GM18517 (cell line): Measurements from ENCODE around the gene CEP72.
"Not testable (repeated sequence)": the region's sequence is repeated elsewhere in the genome, so short reads cannot be mapped to it uniquely, and the experiment has no call there.

Experiments
- ATAC-seq: cut with Tn5 transposase; IDR thresholded peaks from one replicate; pipeline ENCODE4 v1.9.1; 2021; ENCODE audit warnings: mild to moderate bottlenecking, moderate library complexity; ENCODE audit not compliant: unreplicated experiment

CEP72 gene, protein sequence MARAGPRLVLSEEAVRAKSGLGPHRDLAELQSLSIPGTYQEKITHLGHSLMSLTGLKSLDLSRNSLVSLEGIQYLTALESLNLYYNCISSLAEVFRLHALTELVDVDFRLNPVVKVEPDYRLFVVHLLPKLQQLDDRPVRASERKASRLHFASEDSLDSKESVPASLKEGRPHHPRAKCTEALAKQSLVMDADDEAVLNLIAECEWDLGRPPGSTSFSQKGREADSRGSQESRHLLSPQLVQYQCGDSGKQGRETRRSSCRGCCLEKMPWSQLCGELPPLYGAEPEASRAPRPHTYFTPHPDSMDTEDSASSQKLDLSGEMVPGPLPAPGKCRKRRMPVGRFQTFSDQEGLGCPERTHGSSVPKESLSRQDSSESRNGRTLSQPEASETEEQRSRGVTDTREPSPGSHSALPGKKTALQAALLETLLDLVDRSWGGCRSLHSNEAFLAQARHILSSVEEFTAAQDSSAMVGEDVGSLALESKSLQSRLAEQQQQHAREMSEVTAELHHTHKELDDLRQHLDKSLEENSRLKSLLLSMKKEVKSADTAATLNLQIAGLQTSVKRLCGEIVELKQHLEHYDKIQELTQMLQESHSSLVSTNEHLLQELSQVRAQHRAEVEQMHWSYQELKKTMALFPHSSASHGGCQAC

DNA sequence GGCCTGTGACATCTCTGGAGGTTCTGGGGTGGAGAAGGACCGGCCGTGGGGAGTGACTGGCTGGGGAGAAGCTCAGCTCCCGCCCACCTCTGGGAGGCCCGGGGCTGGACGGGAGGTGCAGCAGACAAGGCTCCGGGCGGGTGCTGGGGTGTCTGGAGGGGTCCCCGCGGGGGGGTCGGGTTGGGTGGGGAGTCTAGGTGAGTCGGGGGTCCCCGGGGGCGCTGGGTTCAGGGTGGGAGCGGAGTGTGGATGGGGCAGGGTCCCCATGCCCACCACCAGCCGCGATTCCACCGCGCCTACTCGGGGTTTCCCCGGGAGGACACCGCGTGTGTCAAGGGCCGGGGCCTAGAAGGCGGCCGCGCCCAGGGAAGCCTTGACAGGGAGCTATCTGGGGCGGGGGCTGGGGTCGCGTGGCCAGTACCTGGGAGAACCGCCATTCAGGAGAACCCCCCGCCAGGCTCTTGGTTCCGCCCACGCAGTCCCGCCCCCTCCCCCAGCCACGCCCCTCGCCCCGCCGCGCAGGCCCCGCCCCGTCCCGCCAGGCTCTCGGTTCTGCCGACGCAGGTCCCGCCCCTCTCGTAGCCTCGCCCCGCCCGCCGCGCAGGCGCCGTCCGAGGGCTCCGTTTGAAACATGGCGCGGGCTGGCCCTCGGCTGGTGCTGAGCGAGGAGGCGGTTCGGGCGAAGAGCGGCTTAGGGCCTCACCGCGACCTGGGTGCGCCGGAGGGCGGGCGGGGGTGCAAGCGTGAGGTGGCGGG is at the start of gene CEP72:
TSS of gene CEP72 (plus strand) at position 610 of the 756 bp plus-strand sequence. CDS start at position 632, 22 bp downstream.
- peak; percentile 51 for ATAC-seq

GRCh38 chr5:565782-566440 is 46.2 kb upstream of the CEP72 start:
- ATAC-seq, result no peak

DNA sequence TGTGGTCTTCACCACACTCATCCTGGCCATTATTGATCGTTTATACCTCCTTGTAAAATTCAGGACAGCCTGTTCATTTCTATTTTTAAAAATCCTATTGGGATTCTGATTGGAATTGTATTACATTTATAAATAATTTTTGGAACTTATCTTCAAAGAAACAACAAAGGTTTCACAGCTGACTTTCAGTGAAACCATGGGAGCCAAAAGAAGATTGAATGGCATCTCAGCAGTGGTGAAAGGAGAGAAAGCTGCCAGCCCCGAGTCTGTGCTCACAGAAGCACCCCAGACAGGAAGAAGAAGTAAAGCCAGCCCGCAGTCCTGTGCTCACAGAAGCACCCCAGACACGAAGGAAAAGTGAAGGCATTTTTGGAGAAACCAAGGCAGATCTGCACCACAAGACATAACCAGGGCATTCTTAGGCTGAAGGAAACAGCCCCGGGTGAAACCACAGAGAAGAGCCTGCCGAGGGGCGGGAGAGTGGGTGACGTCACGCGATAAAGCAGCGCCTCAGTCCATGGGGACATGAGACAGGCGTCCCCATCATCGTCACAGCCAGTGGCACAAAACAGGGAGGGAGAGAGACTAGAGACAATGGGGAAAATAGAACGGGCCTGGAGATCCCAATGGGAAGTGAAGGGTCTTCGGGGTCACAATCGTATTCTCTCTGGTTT is 45.4 kb upstream of the CEP72 start:
- no peak for ATAC-seq

- no peak for ATAC-seq
These were observed 44.5 kb upstream of the CEP72 start for GRCh38 chr5:567664-568060.

GRCh38 chr5:568061-568781 is 43.9 kb upstream of the CEP72 start:
- no peak for ATAC-seq

DNA sequence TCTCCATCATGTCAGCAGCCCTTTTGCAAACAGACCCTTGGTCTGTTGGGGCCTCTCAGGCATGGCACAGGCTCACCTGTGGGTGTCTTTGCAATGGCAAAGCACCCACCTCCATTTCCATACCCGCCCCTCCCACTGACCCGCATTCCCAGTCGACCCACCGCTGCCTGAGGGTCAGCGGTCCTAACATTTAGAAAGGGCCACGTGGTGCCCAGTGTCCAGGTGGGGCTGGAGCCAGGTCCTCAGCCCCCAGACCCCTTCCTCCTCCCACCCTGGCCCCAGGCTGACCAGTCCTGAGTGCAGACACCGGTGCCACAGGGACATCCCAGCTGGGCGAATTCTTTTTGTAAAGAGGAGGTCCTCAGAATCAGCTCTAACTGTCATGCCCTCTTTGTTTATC is 43.3 kb upstream of the CEP72 start:
- no peak for ATAC-seq

DNA sequence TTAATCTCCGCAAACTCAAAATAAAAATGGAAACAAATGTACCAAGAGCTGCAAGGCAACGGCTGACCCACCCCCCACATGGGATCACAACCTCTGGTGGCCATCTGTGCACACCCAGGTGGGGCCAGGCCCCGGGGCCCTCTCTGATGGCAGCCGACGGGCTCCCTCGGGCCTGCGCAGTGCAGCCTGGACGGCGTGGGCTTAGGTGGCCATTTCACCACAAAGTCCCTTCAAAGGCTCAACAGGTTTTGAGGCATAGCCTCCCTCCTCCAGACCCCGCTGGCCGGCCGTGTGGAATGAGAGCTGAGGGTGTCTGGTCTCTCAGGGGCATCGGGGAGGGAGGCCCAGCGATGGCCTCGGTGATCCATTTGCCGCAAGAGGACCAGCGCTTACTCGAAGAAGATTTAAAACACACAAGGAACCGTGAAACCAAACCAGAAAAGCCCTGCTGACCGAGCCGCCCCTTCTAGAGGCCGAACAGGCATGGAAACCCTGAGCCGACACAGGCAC is 42.7 kb upstream of the CEP72 start:
- no peak for ATAC-seq

- ATAC-seq, result no peak
These were observed 42.2 kb upstream of the CEP72 start for GRCh38 chr5:569868-570361.

GRCh38 chr5:570446-570845 is 41.7 kb upstream of the CEP72 start:
- no peak for ATAC-seq

- no peak for ATAC-seq
These were observed 41.3 kb upstream of the CEP72 start for GRCh38 chr5:570886-571285.

DNA sequence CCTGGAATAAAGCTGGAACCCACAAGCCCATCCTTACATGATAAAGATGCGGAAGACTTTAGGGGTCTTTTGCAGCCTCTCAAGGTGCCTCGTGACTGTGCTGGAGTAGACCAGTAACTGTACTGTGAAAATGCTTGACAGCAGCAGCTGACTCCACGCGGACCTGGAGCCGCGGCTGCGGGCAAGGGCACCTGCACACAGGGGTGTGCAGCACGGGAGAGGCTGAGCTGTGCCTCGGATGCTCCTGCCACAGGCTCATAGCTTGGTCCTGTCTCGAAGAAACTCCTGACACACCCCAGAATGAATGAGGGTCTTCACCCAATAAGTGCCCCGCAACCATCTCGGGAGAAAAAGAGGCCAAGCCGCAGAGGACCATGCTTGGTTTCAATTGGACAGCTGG is 40.3 kb upstream of the CEP72 start:
- no peak for ATAC-seq

- no peak for ATAC-seq
These were observed 39.6 kb upstream of the CEP72 start for GRCh38 chr5:572398-573019.

DNA sequence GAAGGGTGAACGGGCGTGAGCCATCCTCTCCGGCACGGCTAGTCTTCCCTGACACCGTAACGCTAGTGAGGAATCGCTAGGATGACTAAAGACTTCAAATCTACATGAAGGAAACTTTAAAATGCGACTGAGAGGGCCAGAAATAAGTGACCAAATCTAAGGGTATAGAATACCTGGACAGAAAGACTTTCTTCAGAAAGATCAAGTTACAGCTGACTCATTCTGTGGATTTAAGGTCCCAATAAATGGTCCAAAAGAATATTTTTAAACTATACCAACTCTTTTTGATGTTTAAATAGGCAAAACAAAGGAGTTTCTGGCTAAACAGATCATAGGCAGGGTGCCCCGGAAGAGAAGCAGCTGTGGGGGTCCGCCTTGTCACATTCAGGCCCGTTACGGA is 38.9 kb upstream of the CEP72 start:
- no peak for ATAC-seq

DNA sequence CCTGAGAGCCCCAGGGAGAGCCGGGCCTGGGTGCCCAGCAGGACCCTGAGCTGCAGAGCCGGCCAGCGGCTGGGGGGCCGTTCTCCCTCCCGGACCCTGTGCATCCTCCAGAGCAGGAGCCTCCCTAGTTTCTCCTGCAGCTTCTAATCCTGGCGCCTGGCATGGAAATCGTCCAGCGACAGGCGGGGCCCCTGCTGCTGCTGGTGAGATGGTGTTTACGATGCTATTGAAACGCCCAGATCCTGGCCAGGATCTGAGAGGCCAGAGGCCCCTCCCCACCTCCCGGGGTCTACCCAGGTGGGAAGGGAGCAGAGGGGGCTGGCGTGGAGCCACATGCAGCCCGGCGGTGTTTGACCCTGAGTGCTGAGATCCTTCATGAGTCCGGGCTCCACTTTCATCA is 38.2 kb upstream of the CEP72 start:
- no peak for ATAC-seq

- no peak for ATAC-seq
These were observed 37.2 kb upstream of the CEP72 start for GRCh38 chr5:574906-575305.

GRCh38 chr5:575636-576035 is 36.5 kb upstream of the CEP72 start:
- ATAC-seq, result no peak

- ATAC-seq, result not testable (repeated sequence)
These were observed 34.9 kb upstream of the CEP72 start for GRCh38 chr5:577214-577613.

DNA sequence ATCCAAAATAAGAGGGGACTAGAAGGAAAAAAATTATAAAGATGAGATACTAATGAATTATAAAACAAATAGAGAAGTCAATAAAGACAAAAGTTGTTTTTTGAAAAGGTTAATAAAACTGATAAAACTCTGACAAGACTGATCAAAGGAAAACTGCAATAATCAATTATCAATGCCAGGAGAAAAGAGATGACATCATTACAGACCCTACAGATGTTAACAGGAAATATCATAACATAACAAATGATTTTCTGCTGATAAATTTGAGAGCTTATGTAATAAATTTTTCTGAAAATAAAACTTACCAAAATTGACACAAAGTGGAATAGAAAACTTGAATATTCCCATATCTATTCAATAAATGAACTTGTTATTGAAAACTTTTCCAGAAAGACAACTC is 34.3 kb upstream of the CEP72 start:
- no peak for ATAC-seq

GRCh38 chr5:579211-579610 is 32.9 kb upstream of the CEP72 start:
- ATAC-seq, result no peak
